Loucy (cell line): Measurements from ENCODE around the gene CAMK1D.

ENCODE experiments used
- CTCF ChIP-seq: fragments of 200-600 bp; sonication (generic); conservative IDR thresholded peaks from 2 replicates; pipeline ENCODE4 v1.5.1; 2014; ENCODE audit warnings: mild to moderate bottlenecking, antibody characterized with exemption, low read length
- EZH2phosphoT487 ChIP-seq: fragments of 200-600 bp; IDR thresholded peaks from 2 replicates; pipeline ENCODE4 v1.6.1; 2018; ENCODE audit warnings: antibody characterized with exemption, mild to moderate bottlenecking, moderate library complexity, borderline replicate concordance

GRCh38 chr10:12391206-12391605 is 41.9 kb downstream of the CAMK1D start:
- TF ChIP-seq CTCF = no peak
- TF ChIP-seq EZH2phosphoT487 = no peak
